Neural cell (in vitro differentiated cells): Measurements from ENCODE around the gene RPP14. TPM values are rescaled to one million over a fixed set of nuclear protein-coding genes. Genes with fewer than 3 reads are reported as not detected.

Experiments used
- H2AFZ ChIP-seq: fragments of 200-600, 300-800 bp; sonication (generic), shearing (Covaris generic); 2 replicates; pipeline ENCODE4 v1.6.0; 2014; ENCODE audit warnings: low read depth, mild to moderate bottlenecking, antibody characterized with exemption, low read length, moderate library complexity
- H3F3A ChIP-seq: fragments of 200-600 bp; shearing (Covaris generic); 2 replicates; pipeline ENCODE4 v1.6.1; 2016; ENCODE audit warnings: mild to moderate bottlenecking, moderate library complexity, mixed read lengths, antibody characterized with exemption, low read length; ENCODE audit not compliant: insufficient read depth, poor library complexity, severe bottlenecking
- H3K27ac ChIP-seq: fragments of 200-600, 300-800 bp; sonication (generic), shearing (Covaris generic); 2 replicates; pipeline ENCODE4 v1.5.1; 2014; ENCODE audit warnings: mild to moderate bottlenecking, low read length, moderate library complexity
- H3K27me3 ChIP-seq: fragments of 300-800, 200-600 bp; sonication (generic), shearing (Covaris generic); 2 replicates; pipeline ENCODE4 v1.6.0; 2014; ENCODE audit warnings: mild to moderate bottlenecking, low read depth, low read length, moderate library complexity; ENCODE audit not compliant: insufficient read depth
- H3K36me3 ChIP-seq: fragments of 300-800, 200-600 bp; sonication (generic), shearing (Covaris generic); 2 replicates; pipeline ENCODE4 v1.5.1; 2014; ENCODE audit warnings: mild to moderate bottlenecking, antibody characterized with exemption, low read length, moderate library complexity; ENCODE audit not compliant: insufficient read depth
- H3K4me2 ChIP-seq: fragments of 300-800, 200-600 bp; sonication (generic), shearing (Covaris generic); 2 replicates; pipeline ENCODE4 v1.6.0; 2014; ENCODE audit warnings: mild to moderate bottlenecking, low read length
- H3K4me3 ChIP-seq: fragments of 300-800, 200-600 bp; sonication (generic), shearing (Covaris generic); 2 replicates; pipeline ENCODE4 v1.5.1; 2014; ENCODE audit warnings: mild to moderate bottlenecking, low read length, moderate library complexity
- H3K79me2 ChIP-seq: fragments of 200-600 bp; shearing (Covaris generic); replicated peaks from 2 replicates; pipeline ENCODE4 v1.6.0; 2014; ENCODE audit warnings: mild to moderate bottlenecking, low read length, moderate library complexity; ENCODE audit not compliant: insufficient read depth
- H3K9ac ChIP-seq: fragments of 300-800, 200-600 bp; sonication (generic), shearing (Covaris generic); 2 replicates; pipeline ENCODE4 v1.6.1; 2016; ENCODE audit warnings: mild to moderate bottlenecking, low read length, mixed read lengths
- H3K9me2 ChIP-seq: fragments of 200-600 bp; shearing (Covaris generic); 2 replicates; pipeline ENCODE4 v1.6.1; 2016; ENCODE audit warnings: mild to moderate bottlenecking, low read length, mixed read lengths; ENCODE audit not compliant: insufficient read depth
- H3K9me3 ChIP-seq: fragments of 200-600, 300-800 bp; sonication (generic), shearing (Covaris generic); 2 replicates; pipeline ENCODE4 v1.6.1; 2016; ENCODE audit warnings: mild to moderate bottlenecking, mixed run types, low read length, moderate library complexity, mixed read lengths
- H4K20me1 ChIP-seq: fragments of 200-600 bp; shearing (Covaris generic); 2 replicates; pipeline ENCODE4 v1.6.1; 2016; ENCODE audit warnings: mild to moderate bottlenecking, mixed run types; ENCODE audit not compliant: insufficient read depth
- CTCF ChIP-seq: fragments of 450-650 bp; IDR thresholded peaks from 2 replicates; pipeline ENCODE4 v1.5.1; 2014; ENCODE audit warnings: antibody characterized with exemption, mild to moderate bottlenecking, moderate library complexity; ENCODE audit not compliant: poor library complexity, severe bottlenecking
- EP300 ChIP-seq: fragments of 450-650 bp; conservative IDR thresholded peaks from 2 replicates; pipeline ENCODE4 v1.6.1; 2014; ENCODE audit warnings: antibody characterized with exemption, mild to moderate bottlenecking, moderate library complexity; ENCODE audit not compliant: poor library complexity, severe bottlenecking
- EZH2 ChIP-seq: fragments of 200-600, 300-800 bp; shearing (Covaris generic), sonication (generic); IDR thresholded peaks from 2 replicates; pipeline ENCODE4 v1.6.1; 2014; ENCODE audit warnings: antibody characterized with exemption, low read length, borderline replicate concordance, mild to moderate bottlenecking; ENCODE audit not compliant: insufficient read depth, poor library complexity, severe bottlenecking
- MXI1 ChIP-seq: fragments of 450-650 bp; conservative IDR thresholded peaks from 2 replicates; pipeline ENCODE4 v1.6.1; 2014; ENCODE audit warnings: antibody characterized with exemption, mild to moderate bottlenecking; ENCODE audit not compliant: poor library complexity, severe bottlenecking
- POLR2AphosphoS5 ChIP-seq: IDR thresholded peaks from 2 replicates; pipeline ENCODE4 v1.6.1; 2012
- RAD21 ChIP-seq: fragments of 450-650 bp; conservative IDR thresholded peaks from 2 replicates; pipeline ENCODE4 v1.6.1; 2014; ENCODE audit warnings: antibody characterized with exemption, mild to moderate bottlenecking, moderate library complexity
- REST ChIP-seq: IDR thresholded peaks from 2 replicates; pipeline ENCODE4 v1.6.1; 2012; ENCODE audit warnings: borderline replicate concordance
- SMC3 ChIP-seq: fragments of 450-650 bp; conservative IDR thresholded peaks from 2 replicates; pipeline ENCODE4 v1.6.1; 2014; ENCODE audit warnings: antibody characterized with exemption, mild to moderate bottlenecking, moderate library complexity; ENCODE audit not compliant: poor library complexity
- TAF1 ChIP-seq: IDR thresholded peaks from 2 replicates; pipeline ENCODE4 v1.6.1; 2012; ENCODE audit warnings: low read depth
- polyA plus RNA-seq: library from polyadenylated mRNA; depleted of rRNA; stranded (reverse); fragments of >200 nt; gene quantifications from 2 replicates; pipeline ENCODE4 v1.2.3, GENCODE V29; 2014

RPP14 gene
- polyA plus RNA-seq, 1 donor from 2014 or later = 13.0 TPM

- H3K4me2 ChIP-seq = no peak overlapping the region
- H3K27ac ChIP-seq = no peak overlapping the region
- H3K4me3 ChIP-seq = no peak overlapping the region
- H3K9me2 ChIP-seq = no peaks in the 10 kb centered on the region
- no peaks in the 10 kb centered on the region for H3F3A ChIP-seq
- no peak overlapping the region for H3K9ac ChIP-seq
- H2AFZ ChIP-seq = no peak overlapping the region
- no peaks in the 10 kb centered on the region for H3K79me2 ChIP-seq
- no peaks in the 10 kb centered on the region for H3K27me3 ChIP-seq
- H3K9me3 ChIP-seq = no peaks in the 10 kb centered on the region
- TF ChIP-seq MXI1 = no peak
- no peak for TF ChIP-seq REST
- TF ChIP-seq EP300 = no peak
- TF ChIP-seq TAF1 = no peak
- no peak for TF ChIP-seq EZH2
- TF ChIP-seq RAD21 = no peak
- TF ChIP-seq SMC3 = no peak
- no peak for TF ChIP-seq POLR2AphosphoS5
- TF ChIP-seq CTCF = no peak
- H3K36me3 ChIP-seq = no peaks in the 10 kb centered on the region
- no peaks in the 10 kb centered on the region for H4K20me1 ChIP-seq
Observed at GRCh38 chr3:58298190-58298589, 7.9 kb upstream of the RPP14 start.

GRCh38 chr3:58299075-58299474, 7.0 kb upstream of the RPP14 start:
- TF ChIP-seq EZH2 = no peak
- TF ChIP-seq SMC3 = no peak
- TF ChIP-seq POLR2AphosphoS5 = no peak
- TF ChIP-seq CTCF = no peak
- no peak for TF ChIP-seq REST
- no peak for TF ChIP-seq EP300
- Histone ChIP-seq H3F3A (no peaks in the 10 kb centered on the region), H3K4me2 (no peak overlapping the region), H3K9ac (no peak overlapping the region), H3K27ac (no peak overlapping the region), H3K4me3 (no peak overlapping the region), H3K27me3 (no peaks in the 10 kb centered on the region), H4K20me1 (no peaks in the 10 kb centered on the region), H3K9me2 (no peaks in the 10 kb centered on the region), H3K36me3 (no peaks in the 10 kb centered on the region), H2AFZ (no peak overlapping the region), H3K79me2 (no peaks in the 10 kb centered on the region), H3K9me3 (no peaks in the 10 kb centered on the region)
